ENCODE measurements around the gene CNP.

The CNP gene

GRCh38 chr17:41988418-41988817 lies 21.8 kb downstream of the CNP start:
- H3K27me3 Mint-ChIP-seq (ENCODE audit: low read depth) = no peaks in the 10 kb centered on the region
- H3K36me3 Mint-ChIP-seq (ENCODE audit: low read depth) = peaks cover 78% of the 10 kb centered on the region
- no peak overlapping the region for H3K4me3 Mint-ChIP-seq
- TF ChIP-seq CTCF (IDR thresholded peaks at IDR 0.05; ENCODE audit: unreplicated experiment in 3 of 3) = no peak
- H3K9me3 Mint-ChIP-seq = no peaks in the 10 kb centered on the region
- peaks cover 47% of the 10 kb centered on the region for H3K4me1 Mint-ChIP-seq
- peak overlapping the region in 1 of 3 experiments; percentile 30 for H3K27ac Mint-ChIP-seq

- Mint-ChIP-seq H3K4me3 (no peak overlapping the region), H3K27ac (no peak overlapping the region), H3K27me3 (ENCODE audit: low read depth) (no peaks in the 10 kb centered on the region), H3K36me3 (ENCODE audit: low read depth) (peaks cover 79% of the 10 kb centered on the region), H3K4me1 (peaks cover 38% of the 10 kb centered on the region), H3K9me3 (no peaks in the 10 kb centered on the region)
- no peak for TF ChIP-seq CTCF (IDR thresholded peaks at IDR 0.05; ENCODE audit: unreplicated experiment in 3 of 3)
These were observed 23.3 kb downstream of the CNP start for GRCh38 chr17:41989702-41990419.

GRCh38 chr17:41992576-41992975 lies 26.0 kb downstream of the CNP start:
- Mint-ChIP-seq H3K36me3 (ENCODE audit: low read depth) (peaks cover 79% of the 10 kb centered on the region), H3K4me1 (peaks cover 23% of the 10 kb centered on the region), H3K27ac (peak overlapping the region; percentile 74 to 92 (median 89)), H3K27me3 (ENCODE audit: low read depth) (no peaks in the 10 kb centered on the region), H3K9me3 (no peaks in the 10 kb centered on the region), H3K4me3 (no peak overlapping the region)
- no peak for TF ChIP-seq CTCF (IDR thresholded peaks at IDR 0.05; ENCODE audit: unreplicated experiment in 3 of 3)

DNA sequence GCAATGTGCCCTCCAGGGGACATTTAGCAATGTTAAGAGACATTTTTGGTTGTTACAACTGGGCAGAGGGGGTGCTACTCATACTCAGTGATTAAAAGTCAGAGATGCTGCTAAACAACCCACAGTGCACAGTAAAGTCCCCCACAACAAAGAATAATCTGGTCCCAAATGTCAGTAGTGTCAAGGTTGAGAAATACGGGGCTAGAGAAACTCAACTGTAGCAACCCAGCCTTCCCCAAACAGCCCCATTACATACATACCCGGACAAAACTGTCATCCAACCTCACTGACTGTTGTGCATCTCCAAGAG lies 30.2 kb downstream of the CNP start:
- no peak for TF ChIP-seq CTCF (IDR thresholded peaks at IDR 0.05; ENCODE audit: unreplicated experiment in 3 of 3)

GRCh38 chr17:41998497-41998896 lies 31.9 kb downstream of the CNP start:
- Mint-ChIP-seq H3K27me3 (ENCODE audit: low read depth) (no peaks in the 10 kb centered on the region), H3K36me3 (ENCODE audit: low read depth) (peaks cover 69% of the 10 kb centered on the region), H3K4me3 (no peak overlapping the region), H3K4me1 (no peaks in the 10 kb centered on the region), H3K27ac (no peak overlapping the region), H3K9me3 (no peaks in the 10 kb centered on the region)
- no peak for TF ChIP-seq CTCF (IDR thresholded peaks at IDR 0.05; ENCODE audit: unreplicated experiment in 3 of 3)

More for the DNA sequence above, 30.2 kb downstream of the CNP start:
- no peaks in the 10 kb centered on the region for H3K9me3 Mint-ChIP-seq
- H3K27ac Mint-ChIP-seq = no peak overlapping the region
- H3K4me3 Mint-ChIP-seq = no peak overlapping the region
- H3K4me1 Mint-ChIP-seq = peaks cover 8% of the 10 kb centered on the region
- H3K36me3 Mint-ChIP-seq (ENCODE audit: low read depth) = peaks cover 67% of the 10 kb centered on the region
- no peaks in the 10 kb centered on the region for H3K27me3 Mint-ChIP-seq (ENCODE audit: low read depth)

DNA sequence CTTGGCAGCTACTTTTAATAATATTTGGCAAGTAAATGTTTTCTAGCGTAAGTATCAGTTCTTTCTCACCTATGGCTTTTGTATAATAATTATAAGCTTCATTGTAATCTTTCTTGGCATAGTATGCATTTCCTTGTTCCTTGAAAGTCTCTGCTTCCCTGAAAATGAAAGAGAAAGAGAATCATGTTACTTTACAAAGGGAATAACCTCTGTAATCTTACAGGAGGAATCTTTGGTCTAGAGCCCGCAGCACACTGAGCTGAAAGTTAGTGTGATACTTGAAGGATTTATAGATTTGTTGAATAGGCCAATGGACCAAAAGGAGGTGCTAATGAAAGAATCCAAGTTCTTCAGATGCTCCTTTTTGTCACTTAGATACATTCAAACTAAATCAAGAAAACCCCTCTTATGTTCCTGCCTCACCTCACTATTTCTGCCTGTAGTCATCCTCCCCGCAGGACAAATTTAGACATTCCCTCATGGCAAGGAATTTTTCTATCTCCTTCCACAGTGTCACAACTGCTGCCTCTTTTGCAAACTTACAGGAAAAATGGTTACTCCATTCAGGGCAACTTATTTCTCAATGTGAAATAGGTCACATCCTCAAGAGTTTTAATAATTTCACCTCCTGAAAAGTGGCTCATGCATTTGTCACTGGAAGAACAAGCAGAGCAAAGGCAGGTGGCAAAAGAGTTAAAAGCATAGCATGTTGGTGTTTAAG lies 34.0 kb downstream of the CNP start:
- H3K4me3 Mint-ChIP-seq = no peak overlapping the region
- no peaks in the 10 kb centered on the region for H3K4me1 Mint-ChIP-seq
- no peak overlapping the region for H3K27ac Mint-ChIP-seq
- no peaks in the 10 kb centered on the region for H3K9me3 Mint-ChIP-seq
- no peak for TF ChIP-seq CTCF (IDR thresholded peaks at IDR 0.05; ENCODE audit: unreplicated experiment in 3 of 3)
- H3K36me3 Mint-ChIP-seq (ENCODE audit: low read depth) = peaks cover 57% of the 10 kb centered on the region
- no peaks in the 10 kb centered on the region for H3K27me3 Mint-ChIP-seq (ENCODE audit: low read depth)
